HepG2 (cell line): ENCODE measurements around the gene MRPL38. TPM values are rescaled to one million over a fixed set of nuclear protein-coding genes. Genes with fewer than 3 reads are reported as not detected.

Experiments
- KDM5B ChIP-seq: sonication (generic); formaldehyde crosslinking; IDR thresholded peaks from 2 replicates; pipeline ENCODE4 v1.4.0; 2020; ENCODE audit warnings: missing genetic modification reagents, mild to moderate bottlenecking, borderline replicate concordance
- NR1H2 ChIP-seq: sonication (generic); formaldehyde crosslinking; IDR thresholded peaks from 2 replicates; pipeline ENCODE4 v1.8.1; 2022; ENCODE audit warnings: low read depth, missing genetic modification reagents, borderline replicate concordance
- NRL ChIP-seq: sonication (generic); formaldehyde crosslinking; IDR thresholded peaks from 2 replicates; pipeline ENCODE4 v1.5.0; 2020; ENCODE audit warnings: missing genetic modification reagents, mild to moderate bottlenecking, moderate library complexity, borderline replicate concordance
- POLR2A ChIP-seq, 2 experiments: IDR thresholded peaks; 2 replicates each; pipeline ENCODE4 v1.6.1; 2011; ENCODE audit warnings: low read depth in 2 of 2, low read length in 2 of 2, mild to moderate bottlenecking in 1 of 2, moderate library complexity in 1 of 2; ENCODE audit not compliant: insufficient read depth in 1 of 2
- SMAD3 ChIP-seq: sonication (generic); formaldehyde crosslinking; IDR thresholded peaks from 2 replicates; pipeline ENCODE4 v1.4.0; 2020; ENCODE audit warnings: missing genetic modification reagents
- SP5 ChIP-seq: IDR thresholded peaks from 2 replicates; pipeline ENCODE4 v1.6.1; 2016; ENCODE audit warnings: low read depth, borderline replicate concordance
- ZNF264 ChIP-seq: sonication (generic); formaldehyde crosslinking; IDR thresholded peaks from 2 replicates; pipeline ENCODE4 v1.4.0; 2020; ENCODE audit warnings: missing genetic modification reagents
- ZNF549 ChIP-seq: sonication (generic); formaldehyde crosslinking; IDR thresholded peaks from 2 replicates; pipeline ENCODE4 v1.5.0; 2020; ENCODE audit warnings: missing genetic modification reagents
- ZNF577 ChIP-seq: sonication (generic); formaldehyde crosslinking; IDR thresholded peaks from 2 replicates; pipeline ENCODE4 v1.4.0; 2020; ENCODE audit warnings: mild to moderate bottlenecking, low read depth, missing genetic modification reagents, borderline replicate concordance
- ZSCAN22 ChIP-seq: sonication (generic); formaldehyde crosslinking; IDR thresholded peaks from 2 replicates; pipeline ENCODE4 v1.4.0; 2020; ENCODE audit warnings: mild to moderate bottlenecking, missing genetic modification reagents
- polyA plus RNA-seq, 8 experiments: library from polyadenylated mRNA; depleted of rRNA in 3 of 8; stranded (reverse) in 7 of 8; unstranded in 1 of 8; fragments of >200 nt; fragmentation: Illumina TruSeq in 4 of 8; extraction: Trizol in 4 of 8; gene quantifications; 2 replicates each; pipeline versions ENCODE4 v1.2.1 to v1.2.3, GENCODE V29; 2011 to 2016; ENCODE audit warnings: low read depth in 4 of 8, missing spikeins in 1 of 8, mixed read lengths in 1 of 8; ENCODE audit not compliant: insufficient read depth in 1 of 8
- total RNA-seq, 5 experiments: library from RNA; depleted of rRNA; stranded (reverse); fragments of >200 nt; fragmentation: Illumina TruSeq; extraction: Trizol; gene quantifications; 2 replicates each; pipeline ENCODE4 v1.2.3, GENCODE V29; 2016; ENCODE audit warnings: low read depth in 1 of 5
- TF ChIP-seq, protein P1 (sequence below): sonication (generic); formaldehyde crosslinking; IDR thresholded peaks from 2 replicates; pipeline ENCODE4 v1.4.0; 2020; ENCODE audit warnings: missing genetic modification reagents
- TF ChIP-seq, protein P2 (sequence below): sonication (generic); formaldehyde crosslinking; IDR thresholded peaks from 2 replicates; pipeline ENCODE4 v1.5.1; 2020; ENCODE audit warnings: missing genetic modification reagents, mild to moderate bottlenecking, borderline replicate concordance
- TF ChIP-seq, protein P3 (sequence below): sonication (generic); formaldehyde crosslinking; IDR thresholded peaks from 2 replicates; pipeline ENCODE4 v1.5.0; 2020; ENCODE audit warnings: missing genetic modification reagents
- TF ChIP-seq, protein P4 (sequence below): sonication (generic); formaldehyde crosslinking; conservative IDR thresholded peaks from 2 replicates; pipeline ENCODE4 v1.4.0; 2020; ENCODE audit warnings: missing genetic modification reagents

Gene MRPL38
- total and polyA plus RNA-seq, 2 of the 13 experiments (the other 11 are each of a cell fraction or from before 2014, with no cell fraction given) = 83.7 to 125 TPM

DNA sequence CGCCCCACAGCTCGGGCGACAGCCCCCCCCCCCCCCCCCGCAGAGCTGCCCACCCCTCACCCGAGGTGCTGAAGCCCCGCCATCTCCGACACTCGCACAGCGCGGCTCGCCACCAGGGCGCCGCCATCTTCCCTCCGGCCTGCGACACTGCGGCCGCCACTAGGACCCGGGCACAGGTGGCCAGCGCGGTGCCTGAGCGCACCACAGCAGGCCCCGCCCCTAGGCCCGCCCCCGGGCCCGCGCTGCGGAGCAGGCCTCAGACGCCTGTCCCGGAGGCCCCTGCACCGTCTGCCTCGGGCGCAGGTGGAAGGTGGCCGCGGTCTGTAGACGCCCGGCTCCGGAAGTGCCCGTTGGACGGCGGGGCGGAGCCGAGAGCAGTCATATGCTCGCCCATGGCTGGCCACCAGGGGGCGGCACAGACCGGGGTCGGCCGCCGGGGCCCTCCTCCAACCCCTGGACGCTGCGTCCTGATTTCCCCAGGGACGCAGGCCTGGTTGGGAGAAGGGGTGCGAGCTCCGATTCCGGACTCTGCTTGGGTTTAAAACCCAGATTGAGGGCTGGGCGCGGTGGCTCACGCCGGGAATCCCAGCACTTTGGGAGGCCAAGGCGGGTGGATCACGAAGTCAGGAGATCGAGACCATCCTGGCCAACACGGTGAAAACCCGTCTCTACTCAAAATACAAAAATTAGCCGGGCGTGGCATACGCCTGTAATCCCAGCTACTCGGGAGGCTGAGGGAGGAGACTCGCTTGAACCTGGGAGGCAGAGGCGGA lies at the start of gene MRPL38 (continued):
- TF ChIP-seq, protein P1, sequence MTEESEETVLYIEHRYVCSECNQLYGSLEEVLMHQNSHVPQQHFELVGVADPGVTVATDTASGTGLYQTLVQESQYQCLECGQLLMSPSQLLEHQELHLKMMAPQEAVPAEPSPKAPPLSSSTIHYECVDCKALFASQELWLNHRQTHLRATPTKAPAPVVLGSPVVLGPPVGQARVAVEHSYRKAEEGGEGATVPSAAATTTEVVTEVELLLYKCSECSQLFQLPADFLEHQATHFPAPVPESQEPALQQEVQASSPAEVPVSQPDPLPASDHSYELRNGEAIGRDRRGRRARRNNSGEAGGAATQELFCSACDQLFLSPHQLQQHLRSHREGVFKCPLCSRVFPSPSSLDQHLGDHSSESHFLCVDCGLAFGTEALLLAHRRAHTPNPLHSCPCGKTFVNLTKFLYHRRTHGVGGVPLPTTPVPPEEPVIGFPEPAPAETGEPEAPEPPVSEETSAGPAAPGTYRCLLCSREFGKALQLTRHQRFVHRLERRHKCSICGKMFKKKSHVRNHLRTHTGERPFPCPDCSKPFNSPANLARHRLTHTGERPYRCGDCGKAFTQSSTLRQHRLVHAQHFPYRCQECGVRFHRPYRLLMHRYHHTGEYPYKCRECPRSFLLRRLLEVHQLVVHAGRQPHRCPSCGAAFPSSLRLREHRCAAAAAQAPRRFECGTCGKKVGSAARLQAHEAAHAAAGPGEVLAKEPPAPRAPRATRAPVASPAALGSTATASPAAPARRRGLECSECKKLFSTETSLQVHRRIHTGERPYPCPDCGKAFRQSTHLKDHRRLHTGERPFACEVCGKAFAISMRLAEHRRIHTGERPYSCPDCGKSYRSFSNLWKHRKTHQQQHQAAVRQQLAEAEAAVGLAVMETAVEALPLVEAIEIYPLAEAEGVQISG (CRISPR knock-in tag) = peak; percentile 94
- TF ChIP-seq POLR2A (IDR thresholded peaks at IDR 0.05; ENCODE audit: insufficient read depth in 1 of 2, low read depth in 2 of 2, low read length in 2 of 2) (peak; percentile 75 to 86), ZNF549 (no peak), ZNF264 (CRISPR knock-in tag) (peak; percentile 87; the same call in 1 of the 2 replicates), ZNF577 (CRISPR knock-in tag) (no peak), KDM5B (CRISPR knock-in tag) (peak; percentile 96), SP5 (peak; percentile 93), ZSCAN22 (CRISPR knock-in tag) (no peak), NR1H2 (no peak), SMAD3 (CRISPR knock-in tag) (peak; percentile 96; the same call in 1 of the 2 replicates), NRL (CRISPR knock-in tag) (no peak; the same call in 1 of the 2 replicates)
- TF ChIP-seq, protein P2, sequence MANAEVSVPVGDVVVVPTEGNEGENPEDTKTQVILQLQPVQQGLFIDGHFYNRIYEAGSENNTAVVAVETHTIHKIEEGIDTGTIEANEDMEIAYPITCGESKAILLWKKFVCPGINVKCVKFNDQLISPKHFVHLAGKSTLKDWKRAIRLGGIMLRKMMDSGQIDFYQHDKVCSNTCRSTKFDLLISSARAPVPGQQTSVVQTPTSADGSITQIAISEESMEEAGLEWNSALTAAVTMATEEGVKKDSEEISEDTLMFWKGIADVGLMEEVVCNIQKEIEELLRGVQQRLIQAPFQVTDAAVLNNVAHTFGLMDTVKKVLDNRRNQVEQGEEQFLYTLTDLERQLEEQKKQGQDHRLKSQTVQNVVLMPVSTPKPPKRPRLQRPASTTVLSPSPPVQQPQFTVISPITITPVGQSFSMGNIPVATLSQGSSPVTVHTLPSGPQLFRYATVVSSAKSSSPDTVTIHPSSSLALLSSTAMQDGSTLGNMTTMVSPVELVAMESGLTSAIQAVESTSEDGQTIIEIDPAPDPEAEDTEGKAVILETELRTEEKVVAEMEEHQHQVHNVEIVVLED (CRISPR knock-in tag) = peak; percentile 91
- TF ChIP-seq, protein P3, sequence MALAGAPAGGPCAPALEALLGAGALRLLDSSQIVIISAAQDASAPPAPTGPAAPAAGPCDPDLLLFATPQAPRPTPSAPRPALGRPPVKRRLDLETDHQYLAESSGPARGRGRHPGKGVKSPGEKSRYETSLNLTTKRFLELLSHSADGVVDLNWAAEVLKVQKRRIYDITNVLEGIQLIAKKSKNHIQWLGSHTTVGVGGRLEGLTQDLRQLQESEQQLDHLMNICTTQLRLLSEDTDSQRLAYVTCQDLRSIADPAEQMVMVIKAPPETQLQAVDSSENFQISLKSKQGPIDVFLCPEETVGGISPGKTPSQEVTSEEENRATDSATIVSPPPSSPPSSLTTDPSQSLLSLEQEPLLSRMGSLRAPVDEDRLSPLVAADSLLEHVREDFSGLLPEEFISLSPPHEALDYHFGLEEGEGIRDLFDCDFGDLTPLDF (CRISPR knock-in tag) = peak; percentile 91
- TF ChIP-seq, protein P4, sequence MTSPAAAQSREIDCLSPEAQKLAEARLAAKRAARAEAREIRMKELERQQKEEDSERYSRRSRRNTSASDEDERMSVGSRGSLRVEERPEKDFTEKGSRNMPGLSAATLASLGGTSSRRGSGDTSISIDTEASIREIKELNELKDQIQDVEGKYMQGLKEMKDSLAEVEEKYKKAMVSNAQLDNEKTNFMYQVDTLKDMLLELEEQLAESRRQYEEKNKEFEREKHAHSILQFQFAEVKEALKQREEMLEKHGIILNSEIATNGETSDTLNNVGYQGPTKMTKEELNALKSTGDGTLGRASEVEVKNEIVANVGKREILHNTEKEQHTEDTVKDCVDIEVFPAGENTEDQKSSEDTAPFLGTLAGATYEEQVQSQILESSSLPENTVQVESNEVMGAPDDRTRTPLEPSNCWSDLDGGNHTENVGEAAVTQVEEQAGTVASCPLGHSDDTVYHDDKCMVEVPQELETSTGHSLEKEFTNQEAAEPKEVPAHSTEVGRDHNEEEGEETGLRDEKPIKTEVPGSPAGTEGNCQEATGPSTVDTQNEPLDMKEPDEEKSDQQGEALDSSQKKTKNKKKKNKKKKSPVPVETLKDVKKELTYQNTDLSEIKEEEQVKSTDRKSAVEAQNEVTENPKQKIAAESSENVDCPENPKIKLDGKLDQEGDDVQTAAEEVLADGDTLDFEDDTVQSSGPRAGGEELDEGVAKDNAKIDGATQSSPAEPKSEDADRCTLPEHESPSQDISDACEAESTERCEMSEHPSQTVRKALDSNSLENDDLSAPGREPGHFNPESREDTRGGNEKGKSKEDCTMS (CRISPR knock-in tag) = no peak; the same call in 1 of the 2 replicates
